ENCODE data around the gene TMEM231. TPM values are rescaled to one million over a fixed set of nuclear protein-coding genes. Genes with fewer than 3 reads are reported as not detected.

Gene TMEM231
- total RNA-seq, 1 experiment from 2014 or later, result 9.7 TPM

- DNase-seq (ENCODE audit: low read depth, low spot score) (no peak), ATAC-seq (no peak)
- Histone ChIP-seq H3K36me3 (ENCODE audit: control insufficient read depth in 1 of 2, insufficient read depth in 2 of 2, low read length in 2 of 2) (no peaks in the 10 kb centered on the region), H3K9me3 (ENCODE audit: control insufficient read depth in 1 of 2, insufficient read depth in 1 of 2, low read depth in 1 of 2, low read length in 2 of 2) (no peaks in the 10 kb centered on the region), H3K4me2 (ENCODE audit: low read length) (peak overlapping the region; percentile 94), H3K9me2 (ENCODE audit: insufficient read depth) (no peaks in the 10 kb centered on the region), H3K27ac (ENCODE audit: low read depth, low read length) (peak overlapping the region; percentile 30; the same call in 1 of the 2 replicates), H3K4me3 (replicated peaks in 1 of 2; ENCODE audit: low read depth in 1 of 2, low read length in 2 of 2) (peak overlapping the region; percentile 50 to 70), H3K27me3 (ENCODE audit: insufficient read depth, low read length) (no peaks in the 10 kb centered on the region), H2AFZ (ENCODE audit: low read depth, low read length, poor library complexity, severe bottlenecking) (no peak overlapping the region), H3K9ac (ENCODE audit: low read length) (peak overlapping the region; percentile 76), H3K4me1 (ENCODE audit: control insufficient read depth in 1 of 2, insufficient read depth in 2 of 2, low read length in 2 of 2) (peaks cover 25 to 41% of the 10 kb centered on the region in 2 experiments), H3K79me2 (ENCODE audit: insufficient read depth, low read length) (peaks cover 5% of the 10 kb centered on the region; the same call in 1 of the 2 replicates), H4K20me1 (ENCODE audit: insufficient read depth) (no peaks in the 10 kb centered on the region)
- ChIA-PET CTCF (interaction anchor here (1.3 to 1.8 kb wide), 2 partner anchors 23 to 30 kb away, joined by 3 to 11 read pairs; no protein-coding TSS in a partner anchor), POLR2A (interaction anchor here (0.6 to 1.5 kb wide), 4 partner anchors 9 to 50 kb away, joined by 3 to 7 read pairs (median 4); no protein-coding TSS in a partner anchor), RAD21 (ENCODE audit: low non-redundant PET in 1 of 2, low total read pairs in 2 of 2, uncharacterized antibody in 2 of 2, unreplicated experiment in 2 of 2) (no interaction called here)
- TSS peak; percentile 67 for BruUV-seq (replicated peaks)
- TF ChIP-seq ZFX (IDR thresholded peaks at IDR 0.05) (no peak), REST (IDR thresholded peaks at IDR 0.05; ENCODE audit: low read depth) (no peak), ZBTB33 (IDR thresholded peaks at IDR 0.05; ENCODE audit: extremely low read depth, insufficient replicate concordance, low read length) (no peak), ELF1 (IDR thresholded peaks at IDR 0.05; ENCODE audit: borderline replicate concordance, low read depth) (no peak), SIN3A (IDR thresholded peaks at IDR 0.05; ENCODE audit: low read depth) (no peak), MAX (IDR thresholded peaks at IDR 0.05) (no peak), SP1 (IDR thresholded peaks at IDR 0.05; ENCODE audit: low read depth) (no peak), ATF3 (IDR thresholded peaks at IDR 0.05) (no peak), EZH2phosphoT487 (IDR thresholded peaks at IDR 0.05; ENCODE audit: borderline replicate concordance) (no peak), CEBPB (IDR thresholded peaks at IDR 0.05; ENCODE audit: low read depth) (no peak), JUND (IDR thresholded peaks at IDR 0.05) (no peak), SRF (IDR thresholded peaks at IDR 0.05; ENCODE audit: low read depth) (no peak)
- intact Hi-C loops (cut with micrococcal nuclease), result no loop called here
Measured at GRCh38 chr16:75494661-75495075, 61.4 kb downstream of the TMEM231 start.
